Smooth muscle cell (in vitro differentiated cells): Measurements from ENCODE around the gene EPHB3. TPM values are rescaled to one million over a fixed set of nuclear protein-coding genes. Genes with fewer than 3 reads are reported as not detected.
"Not testable (repeated sequence)": the region's sequence is repeated elsewhere in the genome, so short reads cannot be mapped to it uniquely, and the experiment has no call there.

Experiments
- DNase-seq: peaks from one replicate; lab custom pipeline; 2025; ENCODE audit not compliant: unreplicated experiment; lab: John Stamatoyannopoulos, UW
- H2AFZ ChIP-seq: fragments of 200-600 bp; sonication (generic); 2 replicates; pipeline ENCODE4 v1.6.0; 2016; ENCODE audit warnings: antibody characterized with exemption, low read depth, mild to moderate bottlenecking
- H3F3A ChIP-seq: fragments of 200-600 bp; sonication (generic); 2 replicates; pipeline ENCODE4 v1.6.0; 2017; ENCODE audit warnings: antibody characterized with exemption, low read depth
- H3K27ac ChIP-seq: fragments of 200-600 bp; sonication (generic); 2 replicates; pipeline ENCODE4 v1.5.1; 2016; ENCODE audit warnings: low read depth, mild to moderate bottlenecking
- H3K27me3 ChIP-seq: fragments of 200-600 bp; sonication (generic); 2 replicates; pipeline ENCODE4 v1.6.1; 2016; ENCODE audit warnings: low read depth, mild to moderate bottlenecking
- H3K36me3 ChIP-seq: fragments of 200-600 bp; sonication (generic); 2 replicates; pipeline ENCODE4 v1.5.1; 2016; ENCODE audit warnings: low read depth
- H3K4me1 ChIP-seq: fragments of 200-600 bp; sonication (generic); 2 replicates; pipeline ENCODE4 v1.5.1; 2016; ENCODE audit warnings: low read depth
- H3K4me2 ChIP-seq: fragments of 200-600 bp; sonication (generic); 2 replicates; pipeline ENCODE4 v1.6.0; 2016; ENCODE audit warnings: mild to moderate bottlenecking
- H3K4me3 ChIP-seq: fragments of 200-600 bp; sonication (generic); 2 replicates; pipeline ENCODE4 v1.5.1; 2016; ENCODE audit warnings: mild to moderate bottlenecking
- H3K79me2 ChIP-seq: fragments of 200-600 bp; sonication (generic); 2 replicates; pipeline ENCODE4 v1.6.0; 2016; ENCODE audit warnings: low read depth, mild to moderate bottlenecking
- H3K9ac ChIP-seq: fragments of 200-600 bp; sonication (generic); 2 replicates; pipeline ENCODE4 v1.6.0; 2016; ENCODE audit warnings: low read depth
- H3K9me3 ChIP-seq: fragments of 200-600 bp; sonication (generic); replicated peaks from 2 replicates; pipeline ENCODE4 v1.5.1; 2016; ENCODE audit warnings: low read depth
- H4K20me1 ChIP-seq: fragments of 200-600 bp; sonication (generic); 2 replicates; pipeline ENCODE4 v1.6.0; 2016; ENCODE audit warnings: low read depth
- CTCF ChIP-seq: fragments of 200-600 bp; sonication (generic); IDR thresholded peaks from 2 replicates; pipeline ENCODE4 v1.5.1; 2017; ENCODE audit warnings: borderline replicate concordance, mild to moderate bottlenecking, antibody characterized with exemption; ENCODE audit not compliant: insufficient read depth, poor library complexity, severe bottlenecking
- WGBS: methylation state at CpG from one replicate; pipeline ENCODE4 v1.1.7; 2016; ENCODE audit warnings: low lambda C conversion rate; 5-methylcytosine and 5-hydroxymethylcytosine counted together
- polyA plus RNA-seq: library from polyadenylated mRNA; unstranded; fragments of >200 nt; fragmentation: Nextera tagmentation; extraction: Ambion mirVana; gene quantifications from 2 replicates; pipeline ENCODE4 v1.2.1, GENCODE V29; 2016
- total RNA-seq: library from RNA; depleted of rRNA; stranded (reverse); fragments of >200 nt; gene quantifications from 2 replicates; pipeline ENCODE4 v1.2.3, GENCODE V29; 2014

The EPHB3 gene
- total and polyA plus RNA-seq, 2 experiments from 2014 or later, result 11.1 to 23.1 TPM

DNA sequence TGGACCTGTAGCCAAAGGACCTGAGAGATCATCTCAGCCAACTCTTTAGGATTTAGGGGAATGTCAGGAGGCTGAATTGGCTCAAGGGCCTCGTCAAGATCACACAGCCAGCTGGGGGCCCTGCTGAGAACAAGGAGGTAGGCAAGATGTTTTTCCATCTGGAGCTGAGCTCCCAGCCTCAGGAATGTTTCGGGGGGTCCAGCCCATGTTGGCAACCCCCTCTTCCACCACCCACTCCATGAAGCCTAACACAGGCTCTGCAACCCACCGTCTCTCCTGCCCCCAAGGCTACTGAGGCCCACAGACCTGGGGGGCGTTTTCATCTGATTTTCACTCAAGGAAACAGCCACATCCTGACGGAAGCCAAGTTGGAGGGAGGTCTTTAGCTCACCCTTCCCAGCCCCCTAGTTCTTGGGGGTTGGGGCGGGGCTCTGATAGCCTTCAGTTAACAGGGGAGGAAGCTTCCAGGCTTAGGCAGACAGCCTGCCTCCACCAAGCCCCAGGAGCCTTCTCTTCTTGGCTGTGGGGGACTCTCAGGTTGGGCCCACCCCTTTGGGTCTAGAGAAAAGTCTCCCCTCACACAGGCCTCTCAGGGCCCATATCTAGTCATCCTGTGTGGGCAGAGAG, 48.8 kb downstream of the EPHB3 start:
- Histone ChIP-seq H3K4me1 (no peaks in the 10 kb centered on the region), H3K27me3 (no peaks in the 10 kb centered on the region), H3F3A (no peaks in the 10 kb centered on the region), H3K4me2 (no peak overlapping the region), H4K20me1 (no peaks in the 10 kb centered on the region), H3K9ac (no peak overlapping the region), H3K4me3 (no peak overlapping the region), H3K36me3 (no peaks in the 10 kb centered on the region), H3K27ac (no peak overlapping the region), H3K9me3 (no peaks in the 10 kb centered on the region), H3K79me2 (no peaks in the 10 kb centered on the region), H2AFZ (no peak overlapping the region)
- WGBS, result 85% methylated on average over 6 of the region's 6 CpGs
- DNase-seq, result no peak
- TF ChIP-seq CTCF, result no peak

DNA sequence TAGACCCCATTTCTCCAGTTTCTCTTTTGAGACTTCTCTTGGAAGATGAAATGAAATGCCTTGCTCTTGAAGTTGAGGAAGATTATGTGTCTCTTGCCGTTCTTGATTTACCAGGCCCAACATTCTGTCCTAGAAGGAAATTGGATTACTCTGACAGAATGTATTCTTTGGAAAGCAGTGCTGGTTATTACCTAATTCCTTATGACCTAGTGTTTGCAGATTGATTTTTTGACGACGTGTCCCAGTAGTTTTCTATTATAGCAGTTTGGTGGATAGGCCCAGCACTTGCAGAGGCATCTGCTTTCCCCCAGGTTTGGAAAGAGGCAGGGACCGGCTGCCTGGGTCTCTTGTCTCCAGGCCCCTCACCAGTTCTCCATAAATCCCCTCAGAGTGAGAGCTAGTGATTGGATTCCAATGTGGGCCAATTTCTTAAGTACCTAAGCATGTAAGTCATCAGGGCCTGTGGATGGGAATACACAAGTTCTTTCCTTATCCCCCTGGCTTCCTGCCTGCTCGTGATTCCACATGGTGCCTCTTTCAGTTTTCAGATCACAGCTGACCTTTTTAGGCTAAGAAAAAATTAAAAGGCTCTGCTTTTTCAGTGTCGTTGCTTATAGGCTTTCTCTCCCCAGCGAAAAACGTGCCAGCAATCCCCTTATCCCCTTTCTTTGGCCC, 50.2 kb downstream of the EPHB3 start:
- H3K27me3 ChIP-seq, result no peaks in the 10 kb centered on the region
- H3K4me1 ChIP-seq, result no peaks in the 10 kb centered on the region
- H4K20me1 ChIP-seq, result no peaks in the 10 kb centered on the region
- WGBS, result 79% methylated on average over 8 of the region's 8 CpGs
- H3K4me2 ChIP-seq, result no peak overlapping the region
- no peaks in the 10 kb centered on the region for H3F3A ChIP-seq
- no peaks in the 10 kb centered on the region for H3K9me3 ChIP-seq
- no peak overlapping the region for H3K9ac ChIP-seq
- H3K4me3 ChIP-seq, result no peak overlapping the region
- no peak overlapping the region for H2AFZ ChIP-seq
- no peak overlapping the region for H3K27ac ChIP-seq
- no peak for DNase-seq
- H3K36me3 ChIP-seq, result no peaks in the 10 kb centered on the region
- no peaks in the 10 kb centered on the region for H3K79me2 ChIP-seq
- no peak for TF ChIP-seq CTCF

- Histone ChIP-seq H3K4me1 (peaks cover 5% of the 10 kb centered on the region), H3K4me3 (no peak overlapping the region), H3K4me2 (no peak overlapping the region), H3K9me3 (no peaks in the 10 kb centered on the region), H3K79me2 (no peaks in the 10 kb centered on the region), H3K36me3 (no peaks in the 10 kb centered on the region), H3F3A (peaks cover 3% of the 10 kb centered on the region), H3K27me3 (no peaks in the 10 kb centered on the region), H4K20me1 (no peaks in the 10 kb centered on the region), H2AFZ (no peak overlapping the region), H3K9ac (no peak overlapping the region), H3K27ac (no peak overlapping the region)
- WGBS, result 92% methylated on average over 1 of the region's 1 CpG
- no peak for TF ChIP-seq CTCF
- DNase-seq, result no peak
These were observed 53.8 kb downstream of the EPHB3 start for GRCh38 chr3:184615396-184615795.

- H3K9ac ChIP-seq, result no peak overlapping the region
- no peak for DNase-seq
- no peak for TF ChIP-seq CTCF
- H2AFZ ChIP-seq, result no peak overlapping the region
- no peaks in the 10 kb centered on the region for H3K36me3 ChIP-seq
- no peaks in the 10 kb centered on the region for H3K27me3 ChIP-seq
- no peaks in the 10 kb centered on the region for H4K20me1 ChIP-seq
- H3K4me1 ChIP-seq, result peaks cover 5% of the 10 kb centered on the region
- H3K9me3 ChIP-seq, result no peaks in the 10 kb centered on the region
- peaks cover 6% of the 10 kb centered on the region for H3F3A ChIP-seq
- WGBS, result 42% methylated on average over 5 of the region's 5 CpGs
- no peak overlapping the region for H3K27ac ChIP-seq
- no peaks in the 10 kb centered on the region for H3K79me2 ChIP-seq
- no peak overlapping the region for H3K4me3 ChIP-seq
- H3K4me2 ChIP-seq, result no peak overlapping the region
These were observed 54.9 kb downstream of the EPHB3 start for GRCh38 chr3:184616436-184616835.

DNA sequence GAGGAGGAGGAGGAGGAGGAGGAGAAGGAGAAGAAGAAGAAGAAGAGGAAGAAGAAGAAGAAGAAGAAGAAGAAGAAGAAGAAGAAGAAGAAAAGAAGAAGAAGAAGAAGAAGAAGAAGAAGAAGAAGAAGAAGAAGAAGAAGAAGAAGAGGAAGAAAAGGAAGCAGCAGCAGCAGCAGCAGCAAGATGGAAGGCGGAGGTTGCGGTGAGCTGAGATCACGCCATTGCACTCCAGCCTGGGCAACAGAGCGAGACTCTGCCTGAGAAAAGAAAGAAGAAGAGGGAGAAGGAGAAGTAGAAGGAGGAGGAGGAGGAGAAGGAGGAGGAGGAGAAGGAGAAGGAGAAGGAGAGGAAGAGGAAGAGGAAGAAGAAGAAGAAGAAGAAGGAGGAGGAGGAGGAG, 55.7 kb downstream of the EPHB3 start:
- not testable (repeated sequence) for H3K79me2 ChIP-seq, H3K9ac ChIP-seq, H4K20me1 ChIP-seq, H3K36me3 ChIP-seq, DNase-seq, H3K27ac ChIP-seq, H2AFZ ChIP-seq, H3K4me2 ChIP-seq, H3F3A ChIP-seq, H3K27me3 ChIP-seq, H3K4me1 ChIP-seq, H3K9me3 ChIP-seq, H3K4me3 ChIP-seq
- no CpG with 5 or more reads among the region's 4 CpGs for WGBS
